A549 (cell line): ENCODE results near the gene SHMT2. TPM values are rescaled to one million over a fixed set of nuclear protein-coding genes. Genes with fewer than 3 reads are reported as not detected.

ENCODE experiments used
- ATAC-seq, 2 experiments: fragments of 200-7000 bp in 1 of 2; fragments of >200 bp in 1 of 2; cut with Nextera tagmentation in 1 of 2; cut with Tn5 transposase in 1 of 2; 3 replicates each; pipeline versions ENCODE4 v1.8.0 to v1.9.1; 2018 to 2020; ENCODE audit warnings: mild to moderate bottlenecking in 1 of 2, moderate library complexity in 1 of 2
- CTCF ChIA-PET: fragments of 300-600 bp; sonication (Branson Sonifier 250); formaldehyde crosslinking; extraction: SDS; loops from one replicate; lab custom pipeline; 2021; ENCODE audit warnings: antibody characterized with exemption, inconsistent platforms; lab: Yijun Ruan, JAX
- POLR2A ChIA-PET: fragments of 350-600 bp; formaldehyde crosslinking; extraction: SDS; loops from one replicate; lab custom pipeline; 2021; ENCODE audit warnings: antibody characterized with exemption, inconsistent platforms; lab: Yijun Ruan, JAX
- DNase-seq, 2 experiments: peaks; one replicate each; pipeline versions ENCODE4 v3.0.0 to v3.0.0-alpha.2; 2011 to 2016; ENCODE audit warnings: low read depth in 1 of 2, low spot score in 1 of 2
- FAIRE-seq: peaks from 2 replicates; lab custom pipeline; 2011; peaks lifted over from hg19 to GRCh38; lab: Jason Lieb, UNC
- H3K27ac ChIP-seq, 2 experiments: fragments of >200 bp; sonication (Bioruptor Twin); formaldehyde crosslinking; 3 replicates each; pipeline ENCODE4 v1.5.1; 2016 to 2017
- H3K4me1 ChIP-seq: fragments of >200 bp; sonication (Bioruptor Twin); formaldehyde crosslinking; 3 replicates; pipeline ENCODE4 v1.6.1; 2016
- H3K4me2 ChIP-seq: fragments of >200 bp; sonication (Bioruptor Twin); formaldehyde crosslinking; 3 replicates; pipeline ENCODE4 v1.6.1; 2016
- H3K4me3 ChIP-seq: fragments of >200 bp; sonication (Bioruptor Twin); formaldehyde crosslinking; 3 replicates; pipeline ENCODE4 v1.5.1; 2016
- H3K9me3 ChIP-seq: fragments of >200 bp; sonication (Bioruptor Twin); formaldehyde crosslinking; 3 replicates; pipeline ENCODE4 v1.6.1; 2016
- CBX2 ChIP-seq: fragments of 200-600 bp; sonication (generic); IDR thresholded peaks from 2 replicates; pipeline ENCODE4 v1.6.1; 2016; ENCODE audit warnings: low read depth, mild to moderate bottlenecking, borderline replicate concordance
- CBX8 ChIP-seq: fragments of 200-600 bp; sonication (generic); IDR thresholded peaks from 2 replicates; pipeline ENCODE4 v1.6.1; 2016
- CEBPB ChIP-seq, 2 experiments: fragments of >200 bp in 1 of 2; sonication (Bioruptor Twin) in 1 of 2; formaldehyde crosslinking in 1 of 2; IDR thresholded peaks; 2 replicates each; pipeline ENCODE4 v1.6.1; 2012 to 2016
- CHD4 ChIP-seq: fragments of 200-600 bp; sonication (generic); IDR thresholded peaks from 2 replicates; pipeline ENCODE4 v1.6.1; 2016; ENCODE audit warnings: antibody characterized with exemption, mild to moderate bottlenecking, borderline replicate concordance
- CTCF ChIP-seq: fragments of >200 bp; sonication (Bioruptor Twin); formaldehyde crosslinking; IDR thresholded peaks from 3 replicates; pipeline ENCODE4 v1.5.1; 2016
- EP300 ChIP-seq, 2 experiments: fragments of >200 bp; sonication (Bioruptor Twin); formaldehyde crosslinking; IDR thresholded peaks; 2 replicates in 1 of 2; 3 replicates in 1 of 2; pipeline ENCODE4 v1.6.1; 2016 to 2017
- FOXS1 ChIP-seq: fragments of 250-450 bp; sonication (Bioruptor Pico); IDR thresholded peaks from 2 replicates; pipeline ENCODE4 v1.5.0; 2020; ENCODE audit warnings: mild to moderate bottlenecking, moderate library complexity
- GATA3 ChIP-seq: IDR thresholded peaks from 2 replicates; pipeline ENCODE4 v1.6.1; 2012; ENCODE audit warnings: borderline replicate concordance
- HDAC2 ChIP-seq: fragments of 200-600 bp; sonication (generic); IDR thresholded peaks from 2 replicates; pipeline ENCODE4 v1.6.1; 2016
- HES2 ChIP-seq: fragments of >200 bp; sonication (Bioruptor Twin); formaldehyde crosslinking; IDR thresholded peaks from 2 replicates; pipeline ENCODE4 v1.6.1; 2016
- HEYL ChIP-seq: fragments of 250-450 bp; sonication (Bioruptor Pico); IDR thresholded peaks from 2 replicates; pipeline ENCODE4 v1.8.0; 2021; ENCODE audit warnings: mild to moderate bottlenecking, moderate library complexity
- HMGXB4 ChIP-seq: fragments of 250-450 bp; sonication (Bioruptor Pico); IDR thresholded peaks from 2 replicates; pipeline ENCODE4 v1.5.0; 2021; ENCODE audit warnings: mild to moderate bottlenecking, moderate library complexity, borderline replicate concordance
- HOXA7 ChIP-seq: fragments of 250-450 bp; sonication (Bioruptor Pico); IDR thresholded peaks from 2 replicates; pipeline ENCODE4 v1.5.0; 2020; ENCODE audit warnings: mild to moderate bottlenecking, moderate library complexity
- JUN ChIP-seq, 2 experiments: fragments of >200 bp; sonication (Bioruptor Twin); formaldehyde crosslinking; IDR thresholded peaks; 2 replicates in 1 of 2; 3 replicates in 1 of 2; pipeline ENCODE4 v1.6.1; 2016 to 2017
- JUNB ChIP-seq: fragments of >200 bp; sonication (Bioruptor Twin); formaldehyde crosslinking; IDR thresholded peaks from 2 replicates; pipeline ENCODE4 v1.6.1; 2016
- KDM1A ChIP-seq: fragments of 200-600 bp; sonication (generic); IDR thresholded peaks from 2 replicates; pipeline ENCODE4 v1.6.1; 2016; ENCODE audit warnings: low read depth, mild to moderate bottlenecking
- NR3C1 ChIP-seq: fragments of >200 bp; sonication (Bioruptor Twin); formaldehyde crosslinking; IDR thresholded peaks from 3 replicates; pipeline ENCODE4 v1.6.1; 2017
- PHF8 ChIP-seq: fragments of 200-600 bp; sonication (generic); IDR thresholded peaks from 2 replicates; pipeline ENCODE4 v1.6.1; 2016; ENCODE audit warnings: low read depth, mild to moderate bottlenecking, antibody characterized with exemption, moderate library complexity, borderline replicate concordance
- RARB ChIP-seq: fragments of 250-450 bp; sonication (Bioruptor Pico); IDR thresholded peaks from 2 replicates; pipeline ENCODE4 v1.8.0; 2021; ENCODE audit warnings: mild to moderate bottlenecking, moderate library complexity
- RFX5 ChIP-seq: fragments of 450-650 bp; IDR thresholded peaks from 2 replicates; pipeline ENCODE4 v1.7.1; 2014; ENCODE audit warnings: antibody characterized with exemption, mild to moderate bottlenecking, moderate library complexity
- RNF2 ChIP-seq: fragments of 200-600 bp; sonication (generic); IDR thresholded peaks from 2 replicates; pipeline ENCODE4 v1.6.1; 2016; ENCODE audit warnings: low read depth, mild to moderate bottlenecking, antibody characterized with exemption, moderate library complexity, borderline replicate concordance
- TFCP2L1 ChIP-seq: fragments of 250-450 bp; sonication (Bioruptor Pico); IDR thresholded peaks from 2 replicates; pipeline ENCODE4 v1.5.0; 2021; ENCODE audit warnings: mild to moderate bottlenecking
- ZFP36 ChIP-seq: fragments of 450-650 bp; IDR thresholded peaks from 2 replicates; pipeline ENCODE4 v1.6.1; 2014; ENCODE audit warnings: borderline replicate concordance; ENCODE audit not compliant: partially characterized antibody
- ZNF302 ChIP-seq: fragments of 250-450 bp; sonication (Bioruptor Pico); IDR thresholded peaks from 2 replicates; pipeline ENCODE4 v1.9.0; 2021; ENCODE audit warnings: inconsistent platforms, mild to moderate bottlenecking, moderate library complexity
- WGBS: methylation state at CpG from one replicate; pipeline ENCODE4 v1.1.6; 2017; ENCODE audit errors: missing lambda C conversion rate; 5-methylcytosine and 5-hydroxymethylcytosine counted together
- polyA plus RNA-seq, 4 experiments: library from polyadenylated mRNA; depleted of rRNA in 3 of 4; stranded (reverse); fragments of >200 nt; fragmentation: RNase III in 1 of 4; extraction: RNeasy Plus Mini Kit Qiagen cat#74134 plus additional on column Dnase treatment in 1 of 4; gene quantifications; 2 replicates in 3 of 4; 3 replicates in 1 of 4; pipeline ENCODE4 v1.2.3, GENCODE V29; 2011 to 2017
- TF ChIP-seq, protein P1 (sequence below): fragments of 250-450 bp; sonication (Bioruptor Pico); IDR thresholded peaks from 2 replicates; pipeline ENCODE4 v1.5.0; 2020; ENCODE audit warnings: low read depth, mild to moderate bottlenecking, moderate library complexity
- TF ChIP-seq, protein P2 (sequence below): IDR thresholded peaks from 2 replicates; pipeline ENCODE4 v1.6.1; 2012
- TF ChIP-seq, protein P3 (sequence below): IDR thresholded peaks from 2 replicates; pipeline ENCODE4 v1.6.1; 2012; ENCODE audit warnings: low read depth, borderline replicate concordance

Gene SHMT2
- polyA plus RNA-seq, 2 of the 4 experiments (the other 2 are of a cell fraction) = 113 to 156 TPM

- WGBS = 93% methylated on average over 16 of the region's 19 CpGs
- DNase-seq (no peak), FAIRE-seq (no peak), ATAC-seq (no peak)
- POLR2A ChIA-PET = no interaction called here
- TF ChIP-seq KDM1A = no peak
- TF ChIP-seq RARB (CRISPR knock-in tag) = no peak
- no peak for TF ChIP-seq EP300 (IDR thresholded peaks at IDR 0.05)
- no peak for TF ChIP-seq HMGXB4 (CRISPR knock-in tag)
- TF ChIP-seq HOXA7 = no peak
- no peak for TF ChIP-seq JUN (IDR thresholded peaks at IDR 0.05)
- TF ChIP-seq ZFP36 = no peak
- no peak for TF ChIP-seq GATA3
- TF ChIP-seq CHD4 = no peak
- no peak for TF ChIP-seq RFX5
- no peak for TF ChIP-seq CEBPB (IDR thresholded peaks at IDR 0.05)
- TF ChIP-seq CBX8 = no peak
- no peak for TF ChIP-seq NR3C1
- no peak for TF ChIP-seq HES2
- peaks cover 12% of the 10 kb centered on the region; the same call in 2 of the 3 replicates for H3K4me1 ChIP-seq
- no peak overlapping the region for H3K4me3 ChIP-seq
- CTCF ChIA-PET = interaction anchor here (0.7 to 26.5 kb wide), 5 partner anchors 8 to 56 kb away, joined by 3 to 615 read pairs (median 20); partner anchors contain the start of gene NXPH4
- H3K4me2 ChIP-seq = no peak overlapping the region
- H3K9me3 ChIP-seq = no peaks in the 10 kb centered on the region
- no peak overlapping the region for H3K27ac ChIP-seq
Measured at GRCh38 chr12:57232156-57232756, 2.7 kb downstream of the SHMT2 start.

DNA sequence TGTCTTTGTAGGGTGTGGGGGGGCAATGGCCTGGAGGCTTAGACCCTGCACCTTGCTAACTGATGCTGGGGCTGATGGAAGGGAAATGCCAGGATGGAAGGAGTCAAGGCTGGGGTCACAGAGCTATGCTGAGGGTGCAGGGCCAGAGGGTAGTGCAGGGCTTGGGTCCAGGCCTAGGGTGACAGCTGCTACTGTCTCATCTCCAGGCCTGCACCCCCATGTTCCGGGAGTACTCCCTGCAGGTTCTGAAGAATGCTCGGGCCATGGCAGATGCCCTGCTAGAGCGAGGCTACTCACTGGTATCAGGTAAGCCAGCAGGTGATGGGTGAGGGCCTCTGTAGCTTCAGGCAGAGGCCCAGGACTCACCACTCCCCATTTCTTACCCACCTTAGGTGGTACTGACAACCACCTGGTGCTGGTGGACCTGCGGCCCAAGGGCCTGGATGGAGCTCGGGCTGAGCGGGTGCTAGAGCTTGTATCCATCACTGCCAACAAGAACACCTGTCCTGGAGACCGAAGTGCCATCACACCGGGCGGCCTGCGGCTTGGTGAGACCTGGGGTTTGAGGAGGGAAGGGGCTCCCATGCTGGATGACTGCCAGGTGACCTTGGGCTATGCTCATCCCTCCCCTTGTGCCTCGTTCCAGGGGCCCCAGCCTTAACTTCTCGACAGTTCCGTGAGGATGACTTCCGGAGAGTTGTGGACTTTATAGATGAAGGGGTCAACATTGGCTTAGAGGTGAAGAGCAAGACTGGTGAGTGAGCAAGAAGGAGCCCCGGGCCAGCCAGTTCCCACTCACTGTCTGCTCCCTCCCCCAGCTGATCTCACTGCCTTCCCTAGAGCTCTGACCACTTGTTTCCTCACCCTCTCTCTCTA is 4.1 kb downstream of the SHMT2 start:
- no peak for DNase-seq
- no peak overlapping the region for H3K4me3 ChIP-seq
- no peak overlapping the region for H3K27ac ChIP-seq
- no peak for ATAC-seq
- no peaks in the 10 kb centered on the region for H3K9me3 ChIP-seq
- POLR2A ChIA-PET = no interaction called here
- TF ChIP-seq, protein P1, sequence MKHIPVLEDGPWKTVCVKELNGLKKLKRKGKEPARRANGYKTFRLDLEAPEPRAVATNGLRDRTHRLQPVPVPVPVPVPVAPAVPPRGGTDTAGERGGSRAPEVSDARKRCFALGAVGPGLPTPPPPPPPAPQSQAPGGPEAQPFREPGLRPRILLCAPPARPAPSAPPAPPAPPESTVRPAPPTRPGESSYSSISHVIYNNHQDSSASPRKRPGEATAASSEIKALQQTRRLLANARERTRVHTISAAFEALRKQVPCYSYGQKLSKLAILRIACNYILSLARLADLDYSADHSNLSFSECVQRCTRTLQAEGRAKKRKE (CRISPR knock-in tag) = no peak
- TF ChIP-seq CBX2 = no peak
- TF ChIP-seq, protein P2, sequence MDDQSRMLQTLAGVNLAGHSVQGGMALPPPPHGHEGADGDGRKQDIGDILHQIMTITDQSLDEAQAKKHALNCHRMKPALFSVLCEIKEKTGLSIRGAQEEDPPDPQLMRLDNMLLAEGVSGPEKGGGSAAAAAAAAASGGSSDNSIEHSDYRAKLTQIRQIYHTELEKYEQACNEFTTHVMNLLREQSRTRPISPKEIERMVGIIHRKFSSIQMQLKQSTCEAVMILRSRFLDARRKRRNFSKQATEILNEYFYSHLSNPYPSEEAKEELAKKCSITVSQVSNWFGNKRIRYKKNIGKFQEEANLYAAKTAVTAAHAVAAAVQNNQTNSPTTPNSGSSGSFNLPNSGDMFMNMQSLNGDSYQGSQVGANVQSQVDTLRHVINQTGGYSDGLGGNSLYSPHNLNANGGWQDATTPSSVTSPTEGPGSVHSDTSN = no peak
- no peak for TF ChIP-seq HEYL (CRISPR knock-in tag)
- no peak for TF ChIP-seq ZNF302 (CRISPR knock-in tag)
- no peak for TF ChIP-seq PHF8
- TF ChIP-seq NR3C1 = no peak
- no peak for TF ChIP-seq HDAC2
- TF ChIP-seq JUNB = no peak
- TF ChIP-seq RNF2 = no peak
- no peak for TF ChIP-seq CTCF
- no peak for TF ChIP-seq CEBPB (IDR thresholded peaks at IDR 0.05)
- TF ChIP-seq CBX8 = no peak
- TF ChIP-seq, protein P3, sequence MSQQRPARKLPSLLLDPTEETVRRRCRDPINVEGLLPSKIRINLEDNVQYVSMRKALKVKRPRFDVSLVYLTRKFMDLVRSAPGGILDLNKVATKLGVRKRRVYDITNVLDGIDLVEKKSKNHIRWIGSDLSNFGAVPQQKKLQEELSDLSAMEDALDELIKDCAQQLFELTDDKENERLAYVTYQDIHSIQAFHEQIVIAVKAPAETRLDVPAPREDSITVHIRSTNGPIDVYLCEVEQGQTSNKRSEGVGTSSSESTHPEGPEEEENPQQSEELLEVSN = no peak
- no peak for TF ChIP-seq ZFP36
- no peak for TF ChIP-seq KDM1A
- TF ChIP-seq FOXS1 (CRISPR knock-in tag) = no peak
- TF ChIP-seq TFCP2L1 = no peak
- TF ChIP-seq, all 56 proteins: peak for 0
- CTCF ChIA-PET = interaction anchor here (1.0 to 26.5 kb wide), 8 partner anchors 9 to 219 kb away, joined by 3 to 615 read pairs (median 4); partner anchors contain the start of genes NXPH4, STAC3 and STAT6
- WGBS = 93% methylated on average over 11 of the region's 15 CpGs
- H3K4me1 ChIP-seq = peaks cover 12% of the 10 kb centered on the region; the same call in 2 of the 3 replicates
- no peak overlapping the region for H3K4me2 ChIP-seq
- no peak for FAIRE-seq
